CD4-positive, alpha-beta T cell (primary cell): ENCODE data around the gene PDX1. TPM values are rescaled to one million over a fixed set of nuclear protein-coding genes. Genes with fewer than 3 reads are reported as not detected.

ENCODE experiments used
- ATAC-seq: fragments of 200-7000 bp; cut with Tn5 transposase; one replicate; pipeline ENCODE4 v1.10.0; 2022; ENCODE audit warnings: mild to moderate bottlenecking; ENCODE audit not compliant: poor library complexity
- CTCF ChIA-PET: fragments of 350-600 bp; sonication (Branson Sonifier 250); formaldehyde crosslinking; loops from one replicate; lab custom pipeline; 2021; ENCODE audit warnings: antibody characterized with exemption, inconsistent platforms; lab: Charles Lee
- POLR2A ChIA-PET: fragments of 350-600 bp; sonication (Branson Sonifier 250); formaldehyde crosslinking; loops from one replicate; lab custom pipeline; 2021; ENCODE audit warnings: antibody characterized with exemption, inconsistent platforms; lab: Charles Lee
- DNase-seq, 14 experiments: peaks; one replicate each; pipeline ENCODE4 v3.0.0-alpha.2; 2013 to 2020; ENCODE audit warnings: mixed read lengths in 2 of 14
- H3K27ac ChIP-seq, 2 donors: one replicate each; pipeline versions ENCODE4 v1.5.1 to v1.7.0; 2013; ENCODE audit warnings: low read length in 2 of 2, low read depth in 1 of 2, mild to moderate bottlenecking in 1 of 2
- H3K27me3 ChIP-seq, 2 experiments: 1 replicate in 1 of 2; 2 replicates in 1 of 2; pipeline versions ENCODE4 v1.6.1 to v1.7.0; 2013; ENCODE audit warnings: low read length in 2 of 2, control low read depth in 1 of 2, mild to moderate bottlenecking in 1 of 2, moderate library complexity in 1 of 2; ENCODE audit not compliant: insufficient read depth in 2 of 2, control insufficient read depth in 1 of 2
- H3K36me3 ChIP-seq: one replicate; pipeline ENCODE4 v1.6.1; 2013; ENCODE audit warnings: low read length, control low read depth; ENCODE audit not compliant: insufficient read depth
- H3K4me1 ChIP-seq: one replicate; pipeline ENCODE4 v1.6.1; 2013; ENCODE audit warnings: low read length, control low read depth; ENCODE audit not compliant: insufficient read depth
- H3K4me3 ChIP-seq: one replicate; pipeline ENCODE4 v1.5.1; 2013; ENCODE audit warnings: mild to moderate bottlenecking, low read length, moderate library complexity
- H3K9me3 ChIP-seq, 2 experiments: 1 replicate in 1 of 2; 2 replicates in 1 of 2; pipeline versions ENCODE4 v1.6.1 to v1.7.0; 2013; ENCODE audit warnings: low read length in 2 of 2, mild to moderate bottlenecking in 2 of 2, control low read depth in 1 of 2, moderate library complexity in 1 of 2; ENCODE audit not compliant: control insufficient read depth in 1 of 2, insufficient read depth in 1 of 2
- H3K27ac Mint-ChIP-seq: one replicate; pipeline ENCODE4 v1.8.0; 2020; ENCODE audit warnings: mixed read lengths
- H3K27me3 Mint-ChIP-seq: one replicate; pipeline ENCODE4 v1.8.0; 2021; ENCODE audit warnings: mixed read lengths
- H3K36me3 Mint-ChIP-seq: one replicate; pipeline ENCODE4 v1.8.0; 2021; ENCODE audit warnings: low read depth, mixed read lengths
- H3K4me1 Mint-ChIP-seq: one replicate; pipeline ENCODE4 v1.8.0; 2021; ENCODE audit warnings: low read depth, mixed read lengths
- H3K4me3 Mint-ChIP-seq: one replicate; pipeline ENCODE4 v1.8.0; 2020; ENCODE audit warnings: mild to moderate bottlenecking, mixed read lengths
- H3K9me3 Mint-ChIP-seq: one replicate; pipeline ENCODE4 v1.8.0; 2020; ENCODE audit warnings: mixed read lengths
- CTCF ChIP-seq: fragments of 200-600 bp; IDR thresholded peaks from one replicate; pipeline ENCODE4 v1.8.0; 2022; ENCODE audit warnings: antibody characterized with exemption, mild to moderate bottlenecking
- intact Hi-C, 2 experiments: fragments of 100-400 bp; cut with DNase I in 1 of 2; cut with micrococcal nuclease in 1 of 2; formaldehyde crosslinking; loops; one replicate each; pipeline versions ENCODE4 v1.15.1 to v1.9.0; 2023 to 2025; cut with DNase I, micrococcal nuclease
- total RNA-seq, 174 experiments: library from RNA in 2 of 174; stranded (reverse) in 2 of 174; gene quantifications; one replicate each; pipeline ENCODE4 v1.2.3 and lab custom pipeline; 2021 to 2026

The PDX1 gene
- total RNA-seq, 2 experiments from 2014 or later, result not detected

DNA sequence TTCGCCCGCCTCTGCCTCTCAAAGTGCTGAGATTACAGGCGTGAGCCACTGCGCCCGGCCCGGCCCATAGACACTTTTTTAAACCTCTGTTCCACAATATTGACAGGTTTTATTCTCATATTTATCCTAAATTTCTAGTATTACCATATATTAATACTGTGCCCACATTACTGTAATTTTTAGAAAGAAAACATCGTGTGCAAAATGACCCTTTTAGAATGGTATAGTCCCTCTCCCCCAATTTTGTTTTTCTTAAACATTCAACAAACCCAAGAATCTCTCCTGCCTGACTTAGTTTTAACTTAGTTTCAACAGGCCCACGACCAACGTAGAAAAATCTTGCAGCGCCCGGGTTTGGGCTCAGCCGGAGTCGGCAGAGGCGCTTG is 40.2 kb downstream of the PDX1 start:
- peak overlapping the region; percentile 21 for H3K4me3 ChIP-seq
- H3K36me3 Mint-ChIP-seq, result no peaks in the 10 kb centered on the region
- TF ChIP-seq CTCF, result no peak
- ATAC-seq (no peak), DNase-seq (no peak)
- no peak overlapping the region for H3K27ac Mint-ChIP-seq
- H3K27me3 ChIP-seq, result peaks cover 62 to 87% of the 10 kb centered on the region in 2 experiments
- H3K4me1 ChIP-seq, result peaks cover 15% of the 10 kb centered on the region
- no peaks in the 10 kb centered on the region for H3K9me3 Mint-ChIP-seq
- no peak overlapping the region for H3K4me3 Mint-ChIP-seq
- H3K27ac ChIP-seq, result no peak overlapping the region
- no peaks in the 10 kb centered on the region for H3K36me3 ChIP-seq
- peaks cover 90% of the 10 kb centered on the region for H3K27me3 Mint-ChIP-seq
- POLR2A ChIA-PET, result no interaction called here
- intact Hi-C loops, result no loop called here
- peaks cover 0 to 6% of the 10 kb centered on the region in 2 experiments for H3K9me3 ChIP-seq
- CTCF ChIA-PET, result no interaction called here
- H3K4me1 Mint-ChIP-seq, result peaks cover 10% of the 10 kb centered on the region

GRCh38 chr13:27960362-27961226 is 40.8 kb downstream of the PDX1 start:
- Histone ChIP-seq H3K4me1 (peaks cover 15% of the 10 kb centered on the region), H3K27ac (no peak overlapping the region), H3K27me3 (peaks cover 68 to 87% of the 10 kb centered on the region in 2 experiments), H3K4me3 (peak overlapping the region; percentile 21), H3K9me3 (peaks cover 0 to 6% of the 10 kb centered on the region in 2 experiments), H3K36me3 (no peaks in the 10 kb centered on the region)
- POLR2A ChIA-PET, result no interaction called here
- H3K27ac Mint-ChIP-seq, result no peak overlapping the region
- no peaks in the 10 kb centered on the region for H3K36me3 Mint-ChIP-seq
- intact Hi-C loops, result no loop called here
- peak in 2 of 14 experiments; percentile 12 to 27 for DNase-seq
- ATAC-seq, result no peak
- H3K4me3 Mint-ChIP-seq, result peak overlapping the region; percentile 7
- H3K9me3 Mint-ChIP-seq, result no peaks in the 10 kb centered on the region
- peaks cover 90% of the 10 kb centered on the region for H3K27me3 Mint-ChIP-seq
- TF ChIP-seq CTCF, result no peak
- H3K4me1 Mint-ChIP-seq, result peaks cover 4% of the 10 kb centered on the region
- CTCF ChIA-PET, result no interaction called here

GRCh38 chr13:27961227-27962085 is 41.7 kb downstream of the PDX1 start:
- H3K4me1 ChIP-seq, result peaks cover 15% of the 10 kb centered on the region
- H3K27ac ChIP-seq, result no peak overlapping the region
- H3K4me3 ChIP-seq, result no peak overlapping the region
- Mint-ChIP-seq H3K36me3 (no peaks in the 10 kb centered on the region), H3K27me3 (peaks cover 90% of the 10 kb centered on the region), H3K4me1 (peaks cover 3% of the 10 kb centered on the region), H3K27ac (no peak overlapping the region), H3K4me3 (no peak overlapping the region), H3K9me3 (no peaks in the 10 kb centered on the region)
- no peaks in the 10 kb centered on the region for H3K36me3 ChIP-seq
- no peak for DNase-seq
- no peak for ATAC-seq
- intact Hi-C loops, result no loop called here
- H3K27me3 ChIP-seq, result peaks cover 71 to 87% of the 10 kb centered on the region in 2 experiments
- TF ChIP-seq CTCF, result no peak
- ChIA-PET CTCF (no interaction called here), POLR2A (no interaction called here)
- H3K9me3 ChIP-seq, result peaks cover 0 to 8% of the 10 kb centered on the region in 2 experiments
